Measurements from ENCODE around the gene SWAP70. TPM values are rescaled to one million over a fixed set of nuclear protein-coding genes. Genes with fewer than 3 reads are reported as not detected.

Gene SWAP70
- total RNA-seq, 1 experiment from 2014 or later = 13.0 TPM

DNA sequence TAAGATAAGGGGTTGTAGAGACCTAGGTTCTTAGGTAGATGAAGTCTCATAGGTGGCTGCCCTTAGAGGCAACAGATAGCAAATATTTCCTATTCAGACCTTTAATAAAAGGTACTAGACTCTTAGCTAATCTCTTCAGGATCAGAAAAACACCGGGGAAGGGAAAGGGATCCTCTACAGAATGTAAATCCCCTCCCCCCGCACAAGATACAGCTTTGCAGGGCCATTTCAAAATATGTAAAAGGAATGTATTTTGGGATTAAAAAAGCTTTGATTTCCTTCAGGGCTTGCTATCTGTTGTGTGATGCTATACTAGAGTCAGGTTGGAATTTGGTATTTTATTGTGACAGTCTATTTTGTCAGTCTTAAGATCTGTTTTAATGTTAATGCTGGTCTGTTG, 113.2 kb downstream of the SWAP70 start:
- no peaks in the 10 kb centered on the region for H3K27me3 Mint-ChIP-seq (ENCODE audit: insufficient read depth, unreplicated experiment)
- peaks cover 35% of the 10 kb centered on the region for H3K36me3 Mint-ChIP-seq (ENCODE audit: insufficient read depth, unreplicated experiment)
- BruUV-seq (replicated peaks) = no TSS peak
- no peak for DNase-seq (ENCODE audit: unreplicated experiment)
- no peak overlapping the region for H3K4me3 Mint-ChIP-seq (ENCODE audit: unreplicated experiment)
- CTCF ChIA-PET = interaction anchor here (0.5 to 0.6 kb wide), 2 partner anchors 39 to 706 kb away, joined by 3 read pairs; no protein-coding TSS in a partner anchor
- no peak for TF ChIP-seq CTCF (IDR thresholded peaks at IDR 0.05; ENCODE audit: unreplicated experiment)
- H3K27ac Mint-ChIP-seq (ENCODE audit: low read depth, unreplicated experiment) = no peak overlapping the region
- intact Hi-C loops (cut with micrococcal nuclease) = no loop called here
- H3K4me1 Mint-ChIP-seq (ENCODE audit: insufficient read depth, unreplicated experiment) = peaks cover 14% of the 10 kb centered on the region
- no peaks in the 10 kb centered on the region for H3K9me3 Mint-ChIP-seq (ENCODE audit: unreplicated experiment)
- POLR2A ChIA-PET = interaction anchor here (0.5 to 1.5 kb wide), 2 partner anchors 14 to 26 kb away, joined by 3 read pairs; no protein-coding TSS in a partner anchor

DNA sequence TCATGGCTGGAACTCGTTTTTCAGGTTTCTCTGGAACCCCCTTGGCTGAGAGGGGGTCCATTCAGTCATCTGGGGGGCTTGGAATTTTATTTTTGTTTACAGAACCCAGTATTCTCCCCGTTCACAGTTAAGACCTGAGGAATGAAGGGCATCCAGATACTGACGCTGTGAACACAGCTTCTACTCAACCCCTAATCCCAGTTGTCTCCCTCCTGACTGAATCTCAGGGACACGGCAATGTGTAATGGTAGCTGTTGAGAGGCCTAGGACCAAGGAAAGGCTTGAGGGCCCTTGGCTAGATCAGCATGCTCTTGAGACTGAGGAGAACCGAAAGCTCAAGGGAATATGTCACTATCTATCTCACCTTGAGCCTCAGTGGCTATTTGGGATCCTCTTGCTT, 113.6 kb downstream of the SWAP70 start:
- peaks cover 14% of the 10 kb centered on the region for H3K4me1 Mint-ChIP-seq (ENCODE audit: insufficient read depth, unreplicated experiment)
- H3K27me3 Mint-ChIP-seq (ENCODE audit: insufficient read depth, unreplicated experiment) = no peaks in the 10 kb centered on the region
- CTCF ChIA-PET = interaction anchor here (0.5 to 0.6 kb wide), 2 partner anchors 39 to 705 kb away, joined by 3 read pairs; no protein-coding TSS in a partner anchor
- no TSS peak for BruUV-seq (replicated peaks)
- POLR2A ChIA-PET = interaction anchor here (0.5 to 1.5 kb wide), 3 partner anchors 15 to 107 kb away, joined by 3 read pairs; no protein-coding TSS in a partner anchor
- H3K9me3 Mint-ChIP-seq (ENCODE audit: unreplicated experiment) = no peaks in the 10 kb centered on the region
- DNase-seq (ENCODE audit: unreplicated experiment) = no peak
- no peak overlapping the region for H3K4me3 Mint-ChIP-seq (ENCODE audit: unreplicated experiment)
- H3K36me3 Mint-ChIP-seq (ENCODE audit: insufficient read depth, unreplicated experiment) = peaks cover 40% of the 10 kb centered on the region
- intact Hi-C loops (cut with micrococcal nuclease) = no loop called here
- no peak for TF ChIP-seq CTCF (IDR thresholded peaks at IDR 0.05; ENCODE audit: unreplicated experiment)
- H3K27ac Mint-ChIP-seq (ENCODE audit: low read depth, unreplicated experiment) = no peak overlapping the region

DNA sequence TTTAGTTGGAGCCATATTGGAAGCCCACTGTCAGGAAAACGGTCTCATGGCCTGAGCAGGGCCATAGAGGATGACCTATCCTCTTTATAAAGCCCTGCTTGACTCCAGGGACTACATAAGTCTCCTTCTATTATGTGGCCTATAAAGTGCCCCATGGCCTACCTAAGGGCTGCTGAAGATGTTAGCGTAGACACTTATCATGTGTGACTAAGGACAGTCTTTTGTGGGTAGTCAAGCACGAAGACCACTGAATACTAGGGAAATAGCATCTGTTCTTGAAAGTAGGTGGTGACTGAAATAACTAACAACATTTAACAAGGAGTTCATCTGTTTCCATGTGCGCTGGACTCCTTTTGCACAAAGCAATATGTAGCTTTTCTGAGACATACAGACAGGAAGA, 117.1 kb downstream of the SWAP70 start:
- Mint-ChIP-seq H3K27ac (ENCODE audit: low read depth, unreplicated experiment) (no peak overlapping the region), H3K27me3 (ENCODE audit: insufficient read depth, unreplicated experiment) (no peaks in the 10 kb centered on the region), H3K36me3 (ENCODE audit: insufficient read depth, unreplicated experiment) (peaks cover 65% of the 10 kb centered on the region), H3K4me3 (ENCODE audit: unreplicated experiment) (no peak overlapping the region), H3K9me3 (ENCODE audit: unreplicated experiment) (no peaks in the 10 kb centered on the region), H3K4me1 (ENCODE audit: insufficient read depth, unreplicated experiment) (no peaks in the 10 kb centered on the region)
- no TSS peak for BruUV-seq (replicated peaks)
- CTCF ChIA-PET = no interaction called here
- POLR2A ChIA-PET = interaction anchor here (1.3 kb wide), 1 partner anchor 21 kb away, joined by 3 read pairs; no protein-coding TSS in a partner anchor
- TF ChIP-seq CTCF (IDR thresholded peaks at IDR 0.05; ENCODE audit: unreplicated experiment) = no peak
- intact Hi-C loops (cut with micrococcal nuclease) = no loop called here
- DNase-seq (ENCODE audit: unreplicated experiment) = no peak

- H3K4me1 Mint-ChIP-seq (ENCODE audit: insufficient read depth, unreplicated experiment) = no peaks in the 10 kb centered on the region
- peaks cover 82% of the 10 kb centered on the region for H3K36me3 Mint-ChIP-seq (ENCODE audit: insufficient read depth, unreplicated experiment)
- no TSS peak for BruUV-seq (replicated peaks)
- intact Hi-C loops (cut with micrococcal nuclease) = no loop called here
- H3K4me3 Mint-ChIP-seq (ENCODE audit: unreplicated experiment) = no peak overlapping the region
- TF ChIP-seq CTCF (IDR thresholded peaks at IDR 0.05; ENCODE audit: unreplicated experiment) = no peak
- ChIA-PET POLR2A (no interaction called here), CTCF (no interaction called here)
- no peak for DNase-seq (ENCODE audit: unreplicated experiment)
- H3K9me3 Mint-ChIP-seq (ENCODE audit: unreplicated experiment) = no peaks in the 10 kb centered on the region
- no peaks in the 10 kb centered on the region for H3K27me3 Mint-ChIP-seq (ENCODE audit: insufficient read depth, unreplicated experiment)
- H3K27ac Mint-ChIP-seq (ENCODE audit: low read depth, unreplicated experiment) = peak overlapping the region; percentile 44
Measured at GRCh38 chr11:9783986-9784385, 120.1 kb downstream of the SWAP70 start.
